GM21515 (cell line): ENCODE results near the gene MAFF.

Source experiments
- ATAC-seq: cut with Tn5 transposase; IDR thresholded peaks from one replicate; pipeline ENCODE4 v1.9.1; 2021; ENCODE audit not compliant: unreplicated experiment

Gene MAFF

DNA sequence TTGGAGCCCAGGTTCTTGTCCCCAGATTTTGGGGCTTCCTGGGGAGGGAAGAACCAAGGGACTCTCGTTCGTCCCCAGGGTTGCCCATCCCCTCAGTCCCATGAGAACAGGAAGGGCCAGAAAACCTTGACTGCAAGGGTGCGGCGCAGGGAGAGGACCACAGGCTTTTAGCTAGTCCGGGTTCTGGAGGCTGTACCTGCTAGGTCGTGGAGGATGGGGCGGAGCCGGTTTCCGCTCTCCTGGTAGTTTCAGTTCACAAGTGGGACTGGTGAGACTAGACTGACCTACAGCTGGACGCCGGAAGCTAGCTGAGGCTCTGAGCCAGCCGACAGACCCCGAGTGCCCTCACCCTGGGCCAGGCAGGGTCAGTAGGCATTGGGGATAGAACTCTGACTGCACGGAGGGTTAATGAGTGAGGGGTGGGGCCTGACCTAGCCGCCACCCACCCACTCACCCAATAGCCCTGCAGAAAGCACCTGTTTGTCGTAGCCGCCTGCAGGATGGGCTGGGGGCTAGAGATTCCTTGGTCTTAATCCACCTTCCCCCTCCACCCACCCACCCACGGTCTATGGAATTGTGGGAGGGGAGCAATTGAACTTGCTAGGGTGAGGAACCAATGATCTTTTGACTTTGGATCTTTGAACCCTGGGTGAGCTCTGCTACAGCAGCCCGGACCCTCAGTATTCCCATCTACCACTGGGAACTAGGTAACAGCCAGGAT is 1.5 kb downstream of the MAFF start:
- ATAC-seq = no peak

DNA sequence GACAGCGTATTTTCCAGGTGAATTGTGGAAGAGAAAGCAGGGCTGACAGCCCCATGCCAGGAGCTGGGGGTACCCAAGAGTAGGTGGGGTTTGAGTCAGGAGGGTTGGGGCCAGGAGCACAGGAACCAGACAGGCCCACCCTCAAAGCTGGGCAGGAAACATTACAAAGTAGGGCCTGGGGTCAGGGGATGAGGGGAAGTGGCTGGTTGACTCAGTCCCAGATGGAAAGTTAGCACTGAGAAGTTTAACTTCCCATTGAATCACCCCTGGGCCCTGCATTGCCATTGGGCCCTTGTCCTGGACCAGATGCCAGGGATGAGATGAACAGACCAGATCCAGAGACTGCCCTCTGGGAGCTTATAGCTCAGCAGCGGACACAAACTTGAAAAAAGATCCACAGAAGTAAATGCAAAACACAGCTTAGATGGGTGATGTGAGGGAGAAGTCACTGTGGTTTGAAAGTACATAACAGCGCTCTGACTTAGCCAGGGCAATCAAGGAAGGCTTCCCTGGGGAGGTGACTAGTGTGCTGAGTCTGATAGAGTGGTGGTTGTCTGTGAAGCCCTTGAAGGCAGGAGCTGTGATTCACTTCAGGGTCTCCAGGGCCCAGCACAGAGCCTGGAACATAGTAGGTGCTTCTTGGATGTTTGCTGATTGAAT is 2.2 kb downstream of the MAFF start:
- ATAC-seq = no peak

DNA sequence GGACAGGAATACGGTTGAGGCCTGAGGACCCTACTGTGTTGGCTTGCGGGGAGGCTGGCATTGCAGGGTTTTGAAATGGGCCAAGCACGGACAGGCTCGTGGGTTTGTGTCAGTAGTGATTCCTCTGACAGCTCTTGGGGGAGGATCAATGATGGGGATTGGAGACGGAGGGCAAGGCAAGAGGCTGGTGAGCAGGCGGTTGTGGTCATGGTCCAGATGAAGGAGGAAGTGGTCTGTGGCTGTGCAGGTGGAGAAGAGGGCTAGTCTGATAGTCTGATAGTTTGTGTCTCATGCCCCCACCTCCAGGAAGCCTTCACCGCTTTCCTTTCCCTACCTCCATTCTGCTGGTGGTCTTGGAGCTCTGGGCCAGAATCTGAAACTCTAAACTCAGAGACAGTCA is 3.0 kb downstream of the MAFF start:
- no peak for ATAC-seq

DNA sequence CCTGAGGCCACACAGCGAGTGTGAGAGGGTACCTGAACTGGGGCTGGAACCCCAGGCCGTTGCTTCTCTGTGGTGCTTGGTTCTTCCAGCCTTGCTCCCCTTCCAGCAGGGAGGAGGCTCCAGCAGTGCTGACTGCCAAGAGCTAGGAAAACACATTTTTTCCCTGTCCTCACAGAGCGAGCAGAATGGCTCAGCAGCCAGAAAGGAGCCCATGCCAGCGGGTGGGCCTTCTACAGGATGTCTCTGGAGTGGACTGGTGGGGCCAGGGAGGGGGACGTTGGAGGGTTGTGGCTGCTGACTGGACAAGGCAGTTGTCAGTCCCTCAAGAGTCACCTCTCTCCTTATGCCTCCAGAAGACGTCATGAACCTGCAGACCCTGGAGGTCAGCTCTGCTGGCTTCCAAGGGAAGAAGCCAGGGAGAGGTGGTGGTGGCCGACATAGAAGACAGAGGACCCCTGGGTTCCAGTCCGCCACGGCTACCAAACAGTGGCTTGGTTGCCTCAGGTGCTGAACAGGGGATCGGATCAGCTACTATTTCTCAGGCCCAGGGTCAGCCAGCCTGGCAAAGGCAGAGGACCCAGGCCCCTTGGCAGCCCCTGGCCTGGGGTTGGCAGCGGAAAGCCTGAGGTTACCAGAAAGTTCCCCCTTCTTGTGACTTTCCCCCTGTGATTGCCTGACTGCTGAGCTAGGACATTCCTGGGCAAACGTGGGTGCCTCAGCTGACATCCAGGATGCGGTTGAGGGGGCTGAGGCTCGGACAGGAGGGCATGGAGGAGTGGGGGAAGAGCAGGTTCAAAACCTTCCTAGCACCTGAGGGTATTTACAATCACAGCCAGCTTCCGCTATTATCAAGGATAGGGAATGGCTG is 3.7 kb downstream of the MAFF start:
- ATAC-seq = no peak

DNA sequence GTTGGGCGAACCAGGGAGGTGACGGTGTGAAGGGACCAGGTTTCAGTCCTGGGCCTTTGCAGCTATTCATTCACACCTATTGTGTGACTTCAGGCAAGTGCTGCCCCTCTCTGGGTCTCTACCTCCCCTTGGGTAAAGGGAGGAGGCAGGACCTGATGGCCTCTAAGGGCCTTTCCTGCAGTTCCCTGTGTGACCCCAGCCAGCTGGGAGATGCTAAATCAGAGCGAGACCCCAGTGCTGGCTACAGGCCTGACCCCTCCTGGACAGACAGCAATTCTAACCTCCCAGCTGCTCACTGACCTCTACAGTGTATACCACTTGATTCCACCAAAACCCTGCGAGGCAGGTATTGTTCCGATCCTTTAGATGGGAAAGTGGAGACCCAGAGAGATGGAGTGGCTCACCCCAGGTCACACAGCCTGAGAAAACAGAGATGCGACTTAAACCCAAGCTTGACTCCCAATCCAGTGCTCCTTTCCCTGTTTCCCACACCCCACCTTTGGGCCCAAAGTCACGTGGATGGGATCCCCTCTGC is 6.2 kb downstream of the MAFF start:
- no peak for ATAC-seq

DNA sequence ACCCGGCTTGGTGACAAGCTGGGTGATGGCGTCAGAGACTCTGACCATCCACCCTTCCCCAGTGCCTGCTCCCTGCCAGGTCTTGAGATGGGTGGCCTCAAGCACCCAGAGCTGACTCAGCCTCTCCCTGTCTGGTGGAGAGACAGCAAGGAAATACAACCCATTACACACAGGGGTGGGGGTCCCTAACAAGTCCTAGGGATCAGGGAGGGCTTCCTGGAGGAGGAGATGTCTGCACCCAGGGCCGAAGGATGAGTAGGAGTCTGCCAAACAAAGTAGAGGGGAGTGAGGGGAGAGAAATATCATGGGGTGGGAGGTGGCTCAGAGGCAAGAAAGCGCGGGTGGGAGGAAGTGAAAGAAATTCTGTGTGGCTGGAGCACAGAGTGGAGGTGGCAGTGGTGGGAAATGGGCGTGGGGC is 6.8 kb downstream of the MAFF start:
- ATAC-seq = no peak

DNA sequence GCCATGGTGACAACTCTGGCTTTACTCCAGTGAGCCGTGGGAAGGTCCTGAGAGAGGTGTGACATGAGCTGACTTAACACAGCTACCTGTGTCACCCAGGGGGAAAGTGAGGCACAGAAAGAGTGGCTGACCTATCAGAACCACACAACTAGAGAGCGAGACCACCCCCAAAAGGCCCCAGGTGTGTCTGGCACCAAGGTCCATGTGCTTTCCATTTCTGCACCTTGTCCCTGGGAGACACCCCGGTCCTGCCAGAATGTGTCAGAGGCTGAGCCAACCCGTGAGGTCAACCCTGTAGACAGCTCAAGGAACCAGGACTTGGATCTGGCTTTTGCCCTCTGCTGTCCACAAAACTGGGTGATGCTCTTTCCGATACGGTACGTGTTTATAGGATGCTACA is 9.8 kb downstream of the MAFF start:
- ATAC-seq = no peak

DNA sequence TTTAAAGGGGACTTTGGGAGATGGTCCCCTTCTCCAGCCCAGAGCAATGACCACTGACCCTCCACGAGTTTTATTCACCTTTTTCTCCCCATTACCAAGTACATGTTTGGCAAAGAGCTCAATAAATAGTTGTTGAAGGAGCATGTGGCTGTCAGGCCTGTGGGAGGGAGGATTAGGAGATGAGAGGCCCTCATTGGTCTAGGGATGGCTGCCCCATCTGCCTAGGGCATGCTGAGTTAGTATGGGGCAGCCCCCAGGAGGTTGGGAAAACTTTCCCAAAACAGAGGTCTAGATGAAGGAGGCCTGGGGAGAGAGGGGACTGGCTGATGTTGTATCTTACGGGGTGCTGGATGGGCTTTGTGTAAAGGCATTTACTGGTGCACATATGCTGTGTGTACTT is 10.6 kb downstream of the MAFF start:
- ATAC-seq = no peak

DNA sequence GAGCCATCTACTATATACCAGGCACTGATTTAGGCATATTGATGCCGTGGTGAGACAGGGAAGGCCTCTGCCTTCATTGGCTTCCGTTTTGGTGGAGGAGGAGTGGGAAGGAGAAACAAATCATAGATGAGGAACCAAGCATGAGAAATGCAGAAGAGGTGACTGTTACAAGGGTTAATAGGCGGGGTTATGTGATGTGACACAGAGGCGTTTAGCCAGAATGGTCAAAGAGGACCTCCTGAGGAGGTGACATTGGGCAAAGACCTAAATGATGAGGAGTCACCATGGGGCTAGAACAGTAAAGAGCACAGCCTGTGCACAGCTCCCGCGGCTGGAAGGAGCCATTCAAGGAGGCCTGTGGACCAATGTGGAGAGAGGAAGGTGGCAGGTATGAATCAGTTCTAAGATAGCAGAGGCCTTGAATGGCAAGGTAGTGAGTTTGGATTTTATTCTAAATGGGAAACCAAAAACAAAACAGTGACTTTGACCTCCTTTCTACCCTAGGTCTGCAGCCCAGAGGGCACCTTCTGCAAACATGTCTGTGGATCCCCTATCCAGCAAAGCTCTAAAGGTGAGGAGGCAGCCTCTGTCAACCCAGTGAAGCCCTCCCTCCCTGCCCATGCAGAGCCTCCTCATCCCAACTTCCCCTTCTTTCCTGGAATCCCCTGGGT is 11.7 kb downstream of the MAFF start:
- no peak for ATAC-seq

DNA sequence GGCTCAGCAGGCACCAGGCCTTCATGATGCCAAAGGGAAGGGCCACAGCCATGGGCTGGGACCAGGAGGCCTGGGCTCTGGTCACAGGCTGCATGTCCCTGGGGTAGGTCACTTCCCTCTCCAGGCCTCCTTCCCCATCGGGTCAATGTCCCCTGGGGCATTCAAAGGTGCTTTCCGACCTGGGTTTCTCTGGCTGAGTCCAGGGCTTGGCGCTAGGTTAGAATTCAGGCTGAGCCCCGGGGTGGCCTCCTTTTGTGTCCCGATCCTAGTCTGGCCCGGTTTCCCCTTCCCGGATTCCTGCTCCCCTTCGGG is 12.2 kb downstream of the MAFF start:
- no peak for ATAC-seq

DNA sequence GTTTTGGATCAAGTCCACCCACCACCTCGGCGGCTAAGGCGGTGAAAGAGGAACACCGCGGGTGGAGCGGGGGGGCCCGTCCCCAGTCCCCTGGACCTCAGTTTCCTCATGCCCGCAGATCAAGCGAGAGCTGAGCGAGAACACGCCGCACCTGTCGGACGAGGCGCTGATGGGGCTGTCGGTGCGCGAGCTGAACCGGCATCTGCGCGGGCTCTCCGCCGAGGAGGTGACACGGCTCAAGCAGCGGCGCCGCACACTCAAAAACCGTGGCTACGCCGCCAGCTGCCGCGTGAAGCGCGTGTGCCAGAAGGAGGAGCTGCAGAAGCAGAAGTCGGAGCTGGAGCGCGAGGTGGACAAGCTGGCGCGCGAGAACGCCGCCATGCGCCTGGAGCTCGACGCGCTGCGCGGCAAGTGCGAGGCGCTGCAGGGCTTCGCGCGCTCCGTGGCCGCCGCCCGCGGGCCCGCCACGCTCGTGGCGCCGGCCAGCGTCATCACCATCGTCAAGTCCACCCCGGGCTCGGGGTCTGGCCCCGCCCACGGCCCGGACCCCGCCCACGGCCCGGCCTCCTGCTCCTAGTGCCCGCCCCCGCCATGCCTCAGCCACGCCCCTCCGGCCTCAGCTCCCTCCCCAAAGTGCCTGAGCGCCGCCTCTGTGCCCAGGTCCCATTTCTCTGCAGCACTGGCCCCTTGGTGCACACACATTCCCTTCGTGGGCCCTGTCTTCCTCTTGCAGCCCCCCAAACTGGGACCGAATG is 12.7 kb downstream of the MAFF start:
- no peak for ATAC-seq

DNA sequence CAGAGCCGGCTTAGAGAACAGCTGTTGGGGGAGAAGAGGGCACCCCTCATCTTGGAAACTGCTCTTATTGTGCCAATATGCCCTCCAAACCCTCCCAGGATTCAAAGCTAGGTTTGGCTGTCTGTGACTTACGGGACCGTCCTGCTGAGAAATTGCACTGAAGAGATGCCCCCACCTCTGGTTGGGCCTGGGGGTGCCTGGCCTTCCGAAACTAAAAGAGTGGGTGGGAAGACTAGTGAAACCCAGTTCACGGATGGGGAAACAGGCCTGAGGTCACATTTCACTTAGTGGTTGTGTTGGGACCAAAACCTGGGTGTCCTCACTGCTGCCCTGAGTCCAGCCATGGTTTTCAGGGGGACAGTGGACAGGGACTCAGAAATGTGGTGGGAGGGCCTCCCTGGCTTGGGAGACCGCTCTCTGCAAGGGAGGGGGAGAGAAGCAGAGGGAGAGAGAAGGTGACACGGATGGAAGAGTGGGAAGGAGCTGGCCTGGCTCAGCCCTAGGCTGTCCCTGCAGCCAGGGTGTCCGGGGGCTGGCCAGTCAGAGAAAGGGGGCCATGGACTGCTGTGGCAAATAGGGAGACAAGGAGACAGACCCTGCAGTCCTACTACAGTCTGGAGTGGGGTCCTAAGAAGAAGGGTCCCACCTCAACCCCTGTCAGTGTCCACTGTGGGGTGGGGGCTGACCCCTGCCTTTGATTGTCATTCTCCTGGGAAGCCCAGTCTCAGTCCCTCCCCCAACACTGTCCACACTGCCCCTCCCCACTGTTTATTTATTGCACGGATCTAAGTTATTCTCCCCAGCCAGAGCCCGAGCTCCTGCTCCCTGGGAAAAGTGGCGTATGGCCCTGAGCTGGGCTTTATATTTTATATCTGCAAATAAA is 13.6 kb downstream of the MAFF start:
- no peak for ATAC-seq

DNA sequence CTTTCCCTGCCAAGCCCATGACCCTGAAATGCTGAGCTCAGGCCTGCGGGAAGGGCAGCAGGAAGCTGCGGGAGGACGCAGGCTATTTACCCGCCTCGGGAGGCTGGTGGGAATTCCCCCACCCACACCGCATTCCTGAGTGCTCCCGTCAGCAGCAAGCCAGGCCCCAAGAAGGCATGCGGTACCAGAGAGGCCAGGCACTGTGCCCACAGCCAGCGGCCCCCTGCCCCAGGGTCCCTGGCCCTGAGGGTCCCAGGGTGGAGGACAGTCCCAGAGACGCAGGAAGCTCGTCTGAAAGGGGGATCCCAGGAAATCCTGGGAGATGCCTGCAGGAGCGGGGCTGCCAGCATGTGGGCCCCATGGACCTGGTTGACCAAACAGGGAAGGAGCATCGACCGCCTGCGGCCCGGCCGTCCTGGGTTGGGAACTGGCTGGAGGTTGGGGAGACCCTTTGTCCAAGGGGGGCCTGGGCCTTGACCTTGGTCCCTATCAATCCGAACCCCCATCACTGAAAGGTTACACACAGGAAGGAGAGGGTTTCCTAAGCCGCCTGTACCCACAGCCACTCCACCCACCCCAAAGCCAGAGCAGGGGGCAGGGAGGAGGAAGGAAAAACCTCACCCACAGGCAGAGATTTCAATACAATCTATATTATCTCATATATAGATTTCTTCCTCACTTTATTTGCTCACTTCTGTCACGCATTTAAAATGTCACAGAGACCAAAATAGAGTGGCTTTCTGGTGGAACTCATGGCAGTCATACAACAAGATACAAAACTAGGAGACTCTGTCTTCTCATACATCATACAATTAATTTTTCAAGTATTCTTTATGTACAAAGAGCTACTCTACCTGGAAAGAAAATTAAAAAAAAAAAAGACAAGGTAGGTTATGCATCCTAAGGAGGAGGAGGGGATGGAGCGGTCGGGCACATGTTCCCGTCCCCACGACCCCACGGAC is 17.1 kb downstream of the MAFF start:
- ATAC-seq = no peak

DNA sequence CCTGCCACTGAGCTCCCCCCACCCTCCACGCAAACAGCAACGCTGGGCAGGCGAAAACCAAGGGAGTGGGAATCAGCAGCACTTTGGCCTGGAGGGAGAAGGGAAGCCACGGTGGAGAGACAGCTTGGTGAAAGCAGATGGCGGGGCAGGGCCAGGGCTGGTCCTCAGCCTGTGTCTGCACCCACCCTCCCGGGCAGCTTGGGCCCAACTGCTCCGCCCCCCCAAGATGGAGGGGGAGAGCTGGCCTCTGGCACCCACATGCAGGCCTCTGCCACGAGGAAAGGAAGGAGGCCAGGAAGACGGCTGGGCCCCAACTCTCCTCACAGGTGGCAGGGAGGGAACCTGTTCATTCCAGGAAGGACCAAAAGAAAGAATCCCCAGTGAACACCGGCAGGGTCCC is 17.8 kb downstream of the MAFF start:
- no peak for ATAC-seq

DNA sequence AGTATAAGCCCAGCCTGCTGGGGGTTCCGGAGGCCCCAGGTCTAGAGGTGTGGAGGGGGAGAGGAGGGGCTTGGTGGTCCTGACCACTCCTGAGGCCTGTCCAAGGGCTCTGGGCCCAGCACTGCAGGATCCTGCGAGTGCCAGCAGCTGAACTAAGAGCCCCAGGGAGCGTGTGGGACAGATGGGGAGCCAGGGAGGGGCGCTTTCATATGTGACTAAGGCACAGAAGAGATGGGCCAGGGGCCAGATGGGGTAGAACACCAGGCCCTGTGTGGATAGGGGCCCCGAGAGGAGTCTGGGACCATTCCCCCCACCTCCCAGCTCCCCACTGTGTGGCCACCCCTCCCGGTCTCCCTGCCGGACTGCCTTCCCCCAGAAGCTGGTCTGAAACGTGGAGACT is 18.4 kb downstream of the MAFF start:
- no peak for ATAC-seq

DNA sequence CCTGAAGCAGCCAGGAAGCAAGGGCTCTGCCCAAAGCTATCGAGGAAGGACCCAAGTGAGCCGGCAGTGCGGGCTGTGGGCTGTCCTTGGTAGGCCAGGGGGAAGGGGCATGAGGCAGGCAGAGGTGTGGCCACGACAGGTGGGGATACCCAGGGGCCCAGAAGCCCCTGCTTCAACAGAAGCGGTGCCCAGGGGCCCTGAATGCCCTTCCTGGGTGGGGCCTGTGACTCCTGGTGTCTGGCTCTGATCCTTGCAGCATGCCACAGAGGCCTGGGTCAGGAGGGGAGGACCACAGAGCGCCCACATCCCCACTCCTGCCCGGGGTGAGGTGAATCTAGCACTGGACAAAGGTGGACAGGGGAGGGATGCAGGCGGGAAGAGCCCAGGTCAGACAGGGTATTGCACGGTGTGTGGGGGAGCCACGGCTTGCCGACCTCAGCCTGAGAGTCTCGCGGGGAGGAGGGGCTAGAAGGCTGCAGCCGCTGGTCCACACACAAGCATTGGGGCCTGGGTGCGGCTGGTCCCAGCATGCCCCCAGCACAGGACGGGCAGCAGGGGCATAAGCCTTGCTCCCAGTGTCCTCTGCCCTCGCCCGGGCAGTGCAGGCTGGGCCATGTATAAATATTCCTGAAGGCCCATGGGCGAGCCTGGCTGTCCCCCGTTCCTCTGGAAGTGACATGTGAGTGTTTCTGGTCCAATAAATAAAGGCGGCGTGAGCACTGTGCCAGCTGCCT is 19.0 kb downstream of the MAFF start:
- ATAC-seq = no peak

DNA sequence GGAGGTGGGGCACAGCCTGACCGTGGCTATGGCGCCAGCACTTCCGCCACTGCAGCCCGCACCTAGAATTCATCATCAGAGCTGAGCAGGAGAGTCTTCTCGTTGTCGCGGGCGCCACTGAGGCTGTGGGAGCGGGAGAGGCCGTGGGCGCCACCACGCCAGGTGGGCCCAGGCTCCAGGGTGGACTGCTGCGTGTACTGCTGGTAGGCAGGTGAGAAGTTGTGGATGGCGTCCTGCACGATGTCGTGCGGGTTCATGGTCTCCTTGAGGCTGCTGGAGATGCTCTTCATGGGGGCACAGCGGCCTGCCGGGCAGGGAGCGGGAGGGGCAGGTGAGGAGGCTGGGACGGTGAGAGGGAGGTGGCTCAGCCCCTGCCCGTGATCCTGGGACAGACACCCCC is 19.6 kb downstream of the MAFF start:
- no peak for ATAC-seq
